Fibroblast of mammary gland (primary cell): ENCODE data around the gene TMEM242.

ENCODE experiments used
- DNase-seq: peaks from one replicate; pipeline ENCODE4 v3.0.0-alpha.2; 2010; ENCODE audit warnings: low read depth
- H3K4me3 ChIP-seq: 2 replicates; pipeline ENCODE4 v1.5.1; 2011; ENCODE audit warnings: low read depth, mild to moderate bottlenecking, low read length, moderate library complexity; ENCODE audit not compliant: control insufficient read depth
- TF ChIP-seq, protein P1 (sequence below): conservative IDR thresholded peaks from 2 replicates; pipeline ENCODE4 v1.5.1; 2011; ENCODE audit warnings: low read depth, low read length, inconsistent platforms; ENCODE audit not compliant: control insufficient read depth, insufficient read depth

Gene TMEM242

DNA sequence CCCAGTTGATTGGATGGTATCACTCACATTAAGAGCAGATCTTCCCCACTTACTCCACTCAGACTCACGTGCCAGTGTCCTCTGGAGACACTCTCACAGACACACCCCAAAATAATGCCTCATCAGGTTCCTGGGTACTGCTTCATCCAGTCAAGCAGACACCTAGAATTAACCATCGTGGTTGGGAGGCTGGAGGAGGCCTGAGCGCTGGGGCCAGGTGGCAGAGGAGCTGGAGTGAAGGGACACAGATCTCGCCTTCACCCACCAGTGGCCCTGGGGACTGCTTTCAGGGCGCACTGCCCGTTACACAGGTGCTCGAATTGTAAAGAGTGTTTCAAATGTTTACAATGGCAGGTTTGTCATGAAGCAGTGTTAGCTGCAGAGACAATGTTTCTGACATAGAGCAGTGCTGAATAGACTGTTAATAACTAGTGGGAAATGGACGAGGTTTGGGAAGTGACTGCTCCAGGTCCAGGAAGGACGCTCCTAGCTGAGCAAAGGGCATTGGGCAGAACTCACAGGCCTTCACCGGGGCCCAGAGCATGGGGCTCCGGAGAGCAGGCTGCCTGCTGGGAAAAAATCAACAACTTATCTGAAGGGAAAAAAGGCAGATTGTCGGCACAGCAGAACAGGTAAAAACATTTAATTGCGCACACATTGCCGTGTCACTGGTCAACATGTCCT is 38.4 kb downstream of the TMEM242 start:
- no peak for DNase-seq
- no peak overlapping the region for H3K4me3 ChIP-seq
- TF ChIP-seq, protein P1, sequence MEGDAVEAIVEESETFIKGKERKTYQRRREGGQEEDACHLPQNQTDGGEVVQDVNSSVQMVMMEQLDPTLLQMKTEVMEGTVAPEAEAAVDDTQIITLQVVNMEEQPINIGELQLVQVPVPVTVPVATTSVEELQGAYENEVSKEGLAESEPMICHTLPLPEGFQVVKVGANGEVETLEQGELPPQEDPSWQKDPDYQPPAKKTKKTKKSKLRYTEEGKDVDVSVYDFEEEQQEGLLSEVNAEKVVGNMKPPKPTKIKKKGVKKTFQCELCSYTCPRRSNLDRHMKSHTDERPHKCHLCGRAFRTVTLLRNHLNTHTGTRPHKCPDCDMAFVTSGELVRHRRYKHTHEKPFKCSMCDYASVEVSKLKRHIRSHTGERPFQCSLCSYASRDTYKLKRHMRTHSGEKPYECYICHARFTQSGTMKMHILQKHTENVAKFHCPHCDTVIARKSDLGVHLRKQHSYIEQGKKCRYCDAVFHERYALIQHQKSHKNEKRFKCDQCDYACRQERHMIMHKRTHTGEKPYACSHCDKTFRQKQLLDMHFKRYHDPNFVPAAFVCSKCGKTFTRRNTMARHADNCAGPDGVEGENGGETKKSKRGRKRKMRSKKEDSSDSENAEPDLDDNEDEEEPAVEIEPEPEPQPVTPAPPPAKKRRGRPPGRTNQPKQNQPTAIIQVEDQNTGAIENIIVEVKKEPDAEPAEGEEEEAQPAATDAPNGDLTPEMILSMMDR = no peak

DNA sequence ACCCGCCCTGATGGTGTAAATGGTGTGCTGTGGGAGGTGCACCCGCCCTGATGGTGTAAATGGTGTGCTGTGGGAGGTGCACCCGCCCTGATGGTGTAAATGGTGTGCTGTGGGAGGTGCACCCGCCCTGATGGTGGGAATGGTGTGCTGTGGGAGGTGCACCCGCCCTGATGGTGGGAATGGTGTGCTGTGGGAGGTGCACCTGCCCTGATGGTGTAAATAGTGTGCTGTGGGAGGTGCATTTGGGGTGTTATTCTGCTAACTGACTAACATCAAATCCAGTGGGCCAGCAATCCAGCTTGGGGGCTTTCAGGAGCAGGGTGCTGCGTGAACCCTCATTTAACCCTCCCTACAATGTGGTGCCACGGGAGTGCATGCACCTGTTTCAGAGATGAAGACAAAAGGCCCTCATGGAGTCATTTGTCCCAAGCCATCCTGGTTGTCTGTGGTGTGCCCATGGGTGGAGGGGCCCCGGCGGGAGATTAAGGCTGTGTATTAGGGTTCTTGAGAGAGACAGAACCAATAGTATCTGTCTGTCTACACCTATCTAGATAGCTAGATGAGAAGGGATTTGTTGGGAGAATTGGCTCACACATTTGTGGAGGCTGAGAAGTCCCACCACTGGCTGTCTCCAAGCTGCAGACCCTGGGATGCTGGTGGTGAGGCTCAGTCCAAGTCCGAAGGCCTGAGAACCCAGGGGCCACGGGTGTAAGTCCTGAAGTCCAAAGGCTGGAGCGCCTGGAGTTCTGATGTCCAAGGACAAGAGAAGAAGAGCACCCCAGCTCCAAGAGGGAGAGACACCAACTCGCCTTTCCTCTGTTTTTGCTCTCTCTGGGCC is 39.2 kb downstream of the TMEM242 start:
- TF ChIP-seq, protein P1 = no peak
- no peak for DNase-seq
- no peak overlapping the region for H3K4me3 ChIP-seq

DNA sequence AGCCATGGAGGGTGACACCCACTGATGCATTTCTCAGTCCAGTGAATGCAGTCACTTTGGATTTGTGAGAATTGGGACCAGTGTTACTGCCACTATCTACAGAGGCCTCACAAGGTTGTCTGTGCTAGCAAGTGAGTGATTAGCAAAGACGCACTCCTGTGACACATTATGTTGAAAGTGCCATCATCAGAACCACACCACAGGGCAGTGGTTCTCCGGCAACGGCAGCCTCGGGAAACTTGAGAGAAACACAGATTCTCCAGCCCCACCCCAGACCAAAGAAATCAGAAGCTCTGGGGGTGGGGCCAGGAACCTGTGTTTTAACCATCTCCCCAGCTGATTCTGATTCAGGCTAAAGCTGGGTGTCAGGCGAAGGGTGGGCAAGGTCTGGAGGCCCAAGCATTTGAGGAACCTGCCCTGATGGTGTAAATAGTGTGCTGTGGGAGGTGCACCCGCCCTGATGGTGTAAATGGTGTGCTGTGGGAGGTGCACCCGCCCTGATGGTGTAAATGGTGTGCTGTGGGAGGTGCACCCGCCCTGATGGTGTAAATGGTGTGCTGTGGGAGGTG is 39.9 kb downstream of the TMEM242 start:
- TF ChIP-seq, protein P1 = no peak
- no peak for DNase-seq
- no peak overlapping the region for H3K4me3 ChIP-seq

DNA sequence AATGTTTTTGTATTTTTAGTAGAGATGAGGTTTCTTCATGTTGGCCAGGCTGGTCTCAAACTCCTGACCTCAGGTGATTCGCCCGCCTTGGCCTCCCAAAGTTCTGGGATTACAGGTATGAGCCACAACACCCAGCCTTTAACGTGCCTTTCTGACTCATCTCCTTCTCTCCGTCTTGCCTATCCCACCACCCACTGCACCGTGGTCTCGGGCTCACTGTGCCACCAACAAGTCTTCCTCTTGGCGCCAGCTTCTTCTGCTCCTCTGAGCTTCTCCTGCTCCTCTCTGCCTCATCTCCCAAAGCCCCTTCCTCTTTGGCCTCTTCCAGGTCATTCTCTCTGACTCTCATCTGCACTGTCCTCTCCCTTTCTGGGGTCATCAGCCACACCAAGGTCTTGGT is 41.0 kb downstream of the TMEM242 start:
- TF ChIP-seq, protein P1 = no peak
- no peak overlapping the region for H3K4me3 ChIP-seq
- no peak for DNase-seq

DNA sequence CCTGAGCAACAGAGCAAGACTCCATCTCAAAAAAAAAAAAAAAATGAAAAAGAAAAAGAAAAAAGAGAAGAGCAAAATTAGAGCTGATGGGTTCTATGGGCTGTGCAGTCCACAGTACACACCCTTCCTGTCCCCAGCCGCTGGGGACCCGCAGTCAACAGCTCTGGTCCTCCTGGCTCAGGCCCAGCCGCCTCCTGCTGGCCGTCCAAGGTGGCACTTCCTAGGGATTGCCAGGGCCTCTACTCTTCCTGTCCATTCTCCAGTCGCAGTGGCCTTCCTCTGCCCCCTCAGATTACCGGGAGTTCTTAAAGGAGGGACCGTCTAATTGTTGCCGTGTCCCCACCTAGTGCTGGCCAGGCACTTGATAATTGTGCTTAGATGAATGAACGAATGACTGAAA is 41.7 kb downstream of the TMEM242 start:
- no peak overlapping the region for H3K4me3 ChIP-seq
- TF ChIP-seq, protein P1 = no peak
- DNase-seq = no peak

DNA sequence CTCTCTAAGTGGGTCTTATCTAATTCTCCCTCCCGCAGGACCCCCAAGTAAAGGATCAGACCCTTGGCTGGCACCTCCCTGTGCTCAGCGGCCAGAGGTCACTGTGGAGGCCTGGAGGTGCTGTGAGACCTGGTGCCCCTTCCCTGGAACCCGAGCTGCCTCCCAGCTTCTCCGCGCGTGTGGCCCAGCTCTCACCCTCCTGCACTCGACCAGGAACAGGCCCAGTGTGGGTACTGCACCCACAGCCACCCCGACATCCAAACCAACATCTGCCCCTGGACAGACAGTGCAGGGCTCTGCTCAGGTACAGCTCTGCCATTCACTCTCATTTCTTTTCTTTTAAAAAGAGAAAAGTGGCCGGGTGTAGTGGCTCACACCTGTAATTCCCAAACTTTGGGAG is 42.4 kb downstream of the TMEM242 start:
- TF ChIP-seq, protein P1 = no peak
- H3K4me3 ChIP-seq = no peak overlapping the region
- DNase-seq = no peak
